Keratinocyte (primary cell): ENCODE data around the gene UGT2B7. TPM values are rescaled to one million over a fixed set of nuclear protein-coding genes. Genes with fewer than 3 reads are reported as not detected.

Experiments
- DNase-seq: peaks from one replicate; pipeline ENCODE4 v3.0.0-alpha.2; 2011; ENCODE audit warnings: low read depth, missing footprints, low spot score
- FAIRE-seq: peaks from 2 replicates; lab custom pipeline; 2011; peaks lifted over from hg19 to GRCh38; lab: Jason Lieb, UNC
- H2AFZ ChIP-seq: 2 replicates; pipeline ENCODE4 v1.6.0; 2012; ENCODE audit warnings: low read length, control low read depth, inconsistent platforms; ENCODE audit not compliant: control insufficient read depth
- H3K27ac ChIP-seq: 2 replicates; pipeline ENCODE4 v1.5.1; 2011; ENCODE audit warnings: low read length; ENCODE audit not compliant: control insufficient read depth, insufficient read depth
- H3K27me3 ChIP-seq: 3 replicates; pipeline ENCODE4 v1.6.0; 2011; ENCODE audit warnings: low read length; ENCODE audit not compliant: control insufficient read depth, insufficient read depth; ENCODE audit errors: extremely low read depth
- H3K36me3 ChIP-seq, 2 experiments: 2 replicates in 1 of 2; 3 replicates in 1 of 2; pipeline ENCODE4 v1.5.1; 2011; ENCODE audit warnings: low read length in 2 of 2, mild to moderate bottlenecking in 1 of 2; ENCODE audit not compliant: control insufficient read depth in 2 of 2, insufficient read depth in 2 of 2; ENCODE audit errors: extremely low read depth in 1 of 2
- H3K4me1 ChIP-seq: 3 replicates; pipeline ENCODE4 v1.5.1; 2011; ENCODE audit warnings: low read length; ENCODE audit not compliant: control insufficient read depth, insufficient read depth; ENCODE audit errors: extremely low read depth
- H3K4me2 ChIP-seq: 3 replicates; pipeline ENCODE4 v1.6.0; 2011; ENCODE audit warnings: low read depth, low read length; ENCODE audit not compliant: control insufficient read depth, insufficient read depth; ENCODE audit errors: extremely low read depth
- H3K4me3 ChIP-seq, 3 experiments: fragments of 200-600 bp in 1 of 3; sonication (generic) in 1 of 3; 2 replicates in 2 of 3; 3 replicates in 1 of 3; pipeline ENCODE4 v1.5.1; 2011 to 2016; ENCODE audit warnings: low read length in 3 of 3, mild to moderate bottlenecking in 3 of 3, control low read depth in 2 of 3, inconsistent platforms in 1 of 3, low read depth in 1 of 3, mixed read lengths in 1 of 3, mixed run types in 1 of 3, moderate library complexity in 1 of 3; ENCODE audit not compliant: control insufficient read depth in 2 of 3, insufficient read depth in 2 of 3; ENCODE audit errors: extremely low read depth in 1 of 3
- H3K79me2 ChIP-seq: 2 replicates; pipeline ENCODE4 v1.6.0; 2012; ENCODE audit warnings: low read length; ENCODE audit not compliant: control insufficient read depth, insufficient read depth
- H3K9ac ChIP-seq: 3 replicates; pipeline ENCODE4 v1.6.0; 2011; ENCODE audit warnings: low read length; ENCODE audit not compliant: control insufficient read depth, insufficient read depth; ENCODE audit errors: extremely low read depth
- H3K9me1 ChIP-seq: 3 replicates; pipeline ENCODE4 v1.6.0; 2011; ENCODE audit warnings: low read length; ENCODE audit not compliant: control insufficient read depth, insufficient read depth; ENCODE audit errors: extremely low read depth
- H3K9me3 ChIP-seq: 2 replicates; pipeline ENCODE4 v1.5.1; 2012; ENCODE audit warnings: low read depth, low read length; ENCODE audit not compliant: control insufficient read depth
- H4K20me1 ChIP-seq: 3 replicates; pipeline ENCODE4 v1.6.0; 2011; ENCODE audit warnings: low read length; ENCODE audit not compliant: control insufficient read depth, insufficient read depth; ENCODE audit errors: extremely low read depth
- EZH2 ChIP-seq: IDR thresholded peaks from one replicate; pipeline ENCODE4 v1.6.1; 2012; ENCODE audit warnings: inconsistent platforms, mild to moderate bottlenecking, low read length, moderate library complexity
- dilution Hi-C: fragments of 300-500 bp; cut with MboI; formaldehyde crosslinking; loops from one replicate; pipeline ENCODE4 v1.7.0; 2020; ENCODE audit warnings: low sequenced_read_pairs; ENCODE audit not compliant: extremely low pct_ligation_motif_present
- polyA plus RNA-seq, 5 experiments: library from polyadenylated mRNA; depleted of rRNA in 3 of 5; stranded (reverse) in 3 of 5; stranded (forward) in 1 of 5; unstranded in 1 of 5; fragments of >200 nt; gene quantifications; 1 replicate in 1 of 5; 2 replicates in 3 of 5; 3 replicates in 1 of 5; pipeline versions ENCODE4 v1.2.1 to v1.2.3, GENCODE V29; 2011 to 2012; ENCODE audit warnings: missing spikeins in 2 of 5, low read depth in 1 of 5, low replicate concordance in 1 of 5
- TF ChIP-seq, protein P1 (sequence below), 3 experiments: IDR thresholded peaks in 1 of 3; conservative IDR thresholded peaks in 1 of 3; optimal IDR thresholded peaks in 1 of 3; 2 replicates in 2 of 3; 3 replicates in 1 of 3; pipeline versions ENCODE3 to v1.5.1; 2011; ENCODE audit warnings: low read length in 3 of 3, mild to moderate bottlenecking in 3 of 3, moderate library complexity in 2 of 3, control low read depth in 1 of 3, inconsistent platforms in 1 of 3; ENCODE audit not compliant: insufficient read depth in 2 of 3; ENCODE audit errors: extremely low read depth in 1 of 3

UGT2B7 gene
- polyA plus RNA-seq, 1 donor (not counting 4 experiments of a cell fraction or from before 2014, with no cell fraction given), result 0.05 TPM

- no peaks in the 10 kb centered on the region for H3K79me2 ChIP-seq
- H4K20me1 ChIP-seq, result no peaks in the 10 kb centered on the region
Measured at GRCh38 chr4:69056921-69057550, 39.2 kb upstream of the UGT2B7 start.

GRCh38 chr4:69057620-69058409 is 38.5 kb upstream of the UGT2B7 start:
- TF ChIP-seq EZH2, result no peak
- TF ChIP-seq, protein P1, sequence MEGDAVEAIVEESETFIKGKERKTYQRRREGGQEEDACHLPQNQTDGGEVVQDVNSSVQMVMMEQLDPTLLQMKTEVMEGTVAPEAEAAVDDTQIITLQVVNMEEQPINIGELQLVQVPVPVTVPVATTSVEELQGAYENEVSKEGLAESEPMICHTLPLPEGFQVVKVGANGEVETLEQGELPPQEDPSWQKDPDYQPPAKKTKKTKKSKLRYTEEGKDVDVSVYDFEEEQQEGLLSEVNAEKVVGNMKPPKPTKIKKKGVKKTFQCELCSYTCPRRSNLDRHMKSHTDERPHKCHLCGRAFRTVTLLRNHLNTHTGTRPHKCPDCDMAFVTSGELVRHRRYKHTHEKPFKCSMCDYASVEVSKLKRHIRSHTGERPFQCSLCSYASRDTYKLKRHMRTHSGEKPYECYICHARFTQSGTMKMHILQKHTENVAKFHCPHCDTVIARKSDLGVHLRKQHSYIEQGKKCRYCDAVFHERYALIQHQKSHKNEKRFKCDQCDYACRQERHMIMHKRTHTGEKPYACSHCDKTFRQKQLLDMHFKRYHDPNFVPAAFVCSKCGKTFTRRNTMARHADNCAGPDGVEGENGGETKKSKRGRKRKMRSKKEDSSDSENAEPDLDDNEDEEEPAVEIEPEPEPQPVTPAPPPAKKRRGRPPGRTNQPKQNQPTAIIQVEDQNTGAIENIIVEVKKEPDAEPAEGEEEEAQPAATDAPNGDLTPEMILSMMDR (optimal IDR thresholded peaks at IDR 0.05 in 1 of 3, IDR thresholded peaks at IDR 0.05 in 1 of 3, conservative IDR thresholded peaks at IDR 0.05 in 1 of 3; ENCODE audit: extremely low read depth in 1 of 3, insufficient read depth in 2 of 3, low read length in 3 of 3), result no peak
- Histone ChIP-seq H3K4me3 (no peak overlapping the region), H3K79me2 (no peaks in the 10 kb centered on the region), H2AFZ (peak overlapping the region; percentile 14), H3K27ac (no peak overlapping the region), H3K4me1 (peaks cover 3% of the 10 kb centered on the region), H3K9ac (no peak overlapping the region), H3K9me3 (no peaks in the 10 kb centered on the region), H3K9me1 (no peaks in the 10 kb centered on the region), H3K36me3 (no peaks in the 10 kb centered on the region), H4K20me1 (no peaks in the 10 kb centered on the region), H3K4me2 (no peak overlapping the region), H3K27me3 (no peaks in the 10 kb centered on the region)
- DNase-seq (no peak), FAIRE-seq (no peak)
- dilution Hi-C loops, result no loop called here

More at GRCh38 chr4:69056921-69057550, 39.2 kb upstream of the UGT2B7 start:
- peaks cover 3% of the 10 kb centered on the region for H3K4me1 ChIP-seq
- H3K9ac ChIP-seq, result no peak overlapping the region
- DNase-seq (no peak), FAIRE-seq (no peak)
- no peak overlapping the region for H2AFZ ChIP-seq
- TF ChIP-seq, protein P1 (optimal IDR thresholded peaks at IDR 0.05 in 1 of 3, IDR thresholded peaks at IDR 0.05 in 1 of 3, conservative IDR thresholded peaks at IDR 0.05 in 1 of 3; ENCODE audit: extremely low read depth in 1 of 3, insufficient read depth in 2 of 3, low read length in 3 of 3), result no peak
- no peak for TF ChIP-seq EZH2
- H3K9me1 ChIP-seq, result no peaks in the 10 kb centered on the region
- no peak overlapping the region for H3K4me2 ChIP-seq
- no peaks in the 10 kb centered on the region for H3K36me3 ChIP-seq
- H3K4me3 ChIP-seq, result no peak overlapping the region
- no peaks in the 10 kb centered on the region for H3K27me3 ChIP-seq
- H3K9me3 ChIP-seq, result no peaks in the 10 kb centered on the region
- no peak overlapping the region for H3K27ac ChIP-seq
- dilution Hi-C loops, result no loop called here
